Measurements from ENCODE around the gene KCNF1.

DNA sequence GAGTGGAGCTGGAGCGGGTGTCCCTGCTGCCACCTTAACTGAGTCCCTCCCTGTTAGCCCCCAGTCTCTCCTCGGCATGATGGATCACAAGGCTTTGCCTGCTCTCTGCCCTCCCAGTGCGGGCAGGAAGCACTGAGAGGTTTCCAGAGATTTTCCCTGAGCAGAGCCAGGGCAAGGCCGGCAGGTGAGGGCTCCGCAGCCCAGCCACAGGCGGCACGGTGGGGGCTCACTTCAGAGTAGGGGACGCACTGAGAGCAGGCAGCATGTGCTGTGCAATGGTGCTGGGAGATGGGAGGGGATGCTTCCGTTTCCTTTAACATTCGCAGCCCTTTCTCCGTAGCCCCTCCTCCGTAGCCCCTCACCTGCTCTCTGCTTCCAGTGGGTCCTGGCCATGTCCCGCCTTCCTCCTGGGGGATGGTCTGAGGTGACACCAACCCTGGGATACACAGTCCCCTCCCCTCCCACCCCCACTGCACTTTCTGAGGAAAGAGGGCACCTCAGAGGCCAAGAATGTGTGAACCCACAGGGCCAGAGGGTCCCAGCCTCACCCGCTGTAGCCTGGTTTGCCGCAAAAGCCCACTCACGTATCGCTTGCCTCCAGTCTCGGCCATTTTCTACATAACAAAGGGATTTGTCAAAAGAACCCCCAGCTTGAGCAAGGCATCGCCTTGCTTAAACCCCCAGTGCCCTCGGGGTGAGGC is 10.7 kb downstream of the KCNF1 start:
- TF ChIP-seq, protein P1, sequence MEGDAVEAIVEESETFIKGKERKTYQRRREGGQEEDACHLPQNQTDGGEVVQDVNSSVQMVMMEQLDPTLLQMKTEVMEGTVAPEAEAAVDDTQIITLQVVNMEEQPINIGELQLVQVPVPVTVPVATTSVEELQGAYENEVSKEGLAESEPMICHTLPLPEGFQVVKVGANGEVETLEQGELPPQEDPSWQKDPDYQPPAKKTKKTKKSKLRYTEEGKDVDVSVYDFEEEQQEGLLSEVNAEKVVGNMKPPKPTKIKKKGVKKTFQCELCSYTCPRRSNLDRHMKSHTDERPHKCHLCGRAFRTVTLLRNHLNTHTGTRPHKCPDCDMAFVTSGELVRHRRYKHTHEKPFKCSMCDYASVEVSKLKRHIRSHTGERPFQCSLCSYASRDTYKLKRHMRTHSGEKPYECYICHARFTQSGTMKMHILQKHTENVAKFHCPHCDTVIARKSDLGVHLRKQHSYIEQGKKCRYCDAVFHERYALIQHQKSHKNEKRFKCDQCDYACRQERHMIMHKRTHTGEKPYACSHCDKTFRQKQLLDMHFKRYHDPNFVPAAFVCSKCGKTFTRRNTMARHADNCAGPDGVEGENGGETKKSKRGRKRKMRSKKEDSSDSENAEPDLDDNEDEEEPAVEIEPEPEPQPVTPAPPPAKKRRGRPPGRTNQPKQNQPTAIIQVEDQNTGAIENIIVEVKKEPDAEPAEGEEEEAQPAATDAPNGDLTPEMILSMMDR (IDR thresholded peaks at IDR 0.05), result no peak
- TF ChIP-seq POLR2A (IDR thresholded peaks at IDR 0.05), result no peak
